MM.1S (cell line): ENCODE results near the gene DCST1.

Source experiments
- DNase-seq: peaks from one replicate; pipeline ENCODE4 v3.0.0-alpha.2; 2015
- H2AFZ ChIP-seq: fragments of 300-600 bp; sonication (generic); 2 replicates; pipeline ENCODE4 v1.6.0; 2016; ENCODE audit warnings: antibody characterized with exemption, low read length
- H3F3A ChIP-seq: fragments of 300-600 bp; sonication (generic); 2 replicates; pipeline ENCODE4 v1.6.1; 2016; ENCODE audit warnings: mild to moderate bottlenecking, antibody characterized with exemption, low read length, moderate library complexity, mixed read lengths; ENCODE audit not compliant: insufficient read depth
- H3K27ac ChIP-seq: fragments of 300-600 bp; sonication (generic); 2 replicates; pipeline ENCODE4 v1.5.1; 2016; ENCODE audit warnings: mild to moderate bottlenecking, low read length
- H3K27me3 ChIP-seq: fragments of 300-600 bp; sonication (generic); replicated peaks from 2 replicates; pipeline ENCODE4 v1.6.0; 2016; ENCODE audit warnings: low read length; ENCODE audit not compliant: insufficient read depth
- H3K36me3 ChIP-seq: fragments of 300-600 bp; sonication (generic); replicated peaks from 2 replicates; pipeline ENCODE4 v1.6.1; 2016; ENCODE audit warnings: mild to moderate bottlenecking, low read length, mixed read lengths; ENCODE audit not compliant: insufficient read depth
- H3K4me1 ChIP-seq: fragments of 300-600 bp; sonication (generic); 2 replicates; pipeline ENCODE4 v1.6.1; 2016; ENCODE audit warnings: low read length, mixed read lengths
- H3K4me2 ChIP-seq: fragments of 300-600 bp; sonication (generic); 2 replicates; pipeline ENCODE4 v1.6.0; 2016; ENCODE audit warnings: low read depth, low read length
- H3K4me3 ChIP-seq: fragments of 300-600 bp; sonication (generic); 2 replicates; pipeline ENCODE4 v1.5.1; 2016; ENCODE audit warnings: low read length, mixed read lengths
- H3K79me2 ChIP-seq: fragments of 300-600 bp; sonication (generic); 2 replicates; pipeline ENCODE4 v1.6.1; 2016; ENCODE audit warnings: mixed run types, low read length, mixed read lengths
- H3K9ac ChIP-seq: fragments of 300-600 bp; sonication (generic); 2 replicates; pipeline ENCODE4 v1.6.1; 2016; ENCODE audit warnings: low read length, mixed read lengths
- H3K9me2 ChIP-seq: fragments of 300-600 bp; sonication (generic); replicated peaks from 2 replicates; pipeline ENCODE4 v1.6.1; 2016; ENCODE audit warnings: mild to moderate bottlenecking, low read length, mixed read lengths; ENCODE audit not compliant: insufficient read depth
- H3K9me3 ChIP-seq: fragments of 300-600 bp; sonication (generic); replicated peaks from 2 replicates; pipeline ENCODE4 v1.6.1; 2016; ENCODE audit warnings: mild to moderate bottlenecking, low read length, mixed read lengths; ENCODE audit not compliant: insufficient read depth
- H4K20me1 ChIP-seq: fragments of 300-600 bp; sonication (generic); 2 replicates; pipeline ENCODE4 v1.6.1; 2016; ENCODE audit warnings: mild to moderate bottlenecking, low read length, moderate library complexity, mixed read lengths; ENCODE audit not compliant: insufficient read depth
- EZH2 ChIP-seq: fragments of 300-600 bp; sonication (generic); optimal IDR thresholded peaks from 2 replicates; pipeline ENCODE3; 2017; ENCODE audit warnings: low read depth, mild to moderate bottlenecking, antibody characterized with exemption, low read length, mixed read lengths
- EZH2phosphoT487 ChIP-seq: fragments of 300-600 bp; sonication (generic); IDR thresholded peaks from 2 replicates; pipeline ENCODE4 v1.6.1; 2018; ENCODE audit warnings: antibody characterized with exemption, low read length
- TF ChIP-seq, protein P1 (sequence below): fragments of 300-600 bp; sonication (generic); IDR thresholded peaks from 2 replicates; pipeline ENCODE4 v1.5.1; 2016; ENCODE audit warnings: antibody characterized with exemption, low read length, mixed read lengths

The DCST1 gene

DNA sequence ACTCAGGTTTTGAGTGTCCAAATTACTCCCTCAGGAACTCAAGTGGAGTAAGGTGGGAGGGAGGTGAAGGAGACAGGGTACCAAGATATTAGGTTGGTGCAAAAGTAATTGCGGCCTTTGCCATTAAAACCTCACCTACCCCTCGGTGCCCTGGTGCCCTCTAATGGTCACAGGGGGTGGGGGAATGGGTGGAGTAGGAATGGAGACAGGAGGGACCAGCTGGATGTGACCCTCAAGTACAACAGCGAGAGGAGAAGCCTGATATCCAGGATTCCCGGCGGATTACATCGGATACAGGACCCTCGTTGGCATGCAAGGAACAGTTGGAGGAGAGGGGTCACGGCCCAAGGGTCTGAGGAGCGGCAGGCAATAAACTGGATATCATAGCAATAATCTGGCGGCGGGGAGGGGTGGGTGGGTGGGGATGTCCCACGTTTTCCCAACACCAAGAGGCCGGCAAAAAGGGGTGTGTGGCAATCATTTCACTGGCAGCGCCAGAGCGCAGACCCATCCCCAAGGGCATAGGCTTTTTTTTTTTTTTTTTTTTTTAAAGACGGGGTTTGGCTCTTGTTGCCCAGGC, 35.3 kb upstream of the DCST1 start:
- Histone ChIP-seq H3K4me1 (peaks cover 9% of the 10 kb centered on the region; the same call in 1 of the 2 replicates), H3K79me2 (peaks cover 7% of the 10 kb centered on the region), H2AFZ (no peak overlapping the region), H3K4me3 (peak overlapping the region; percentile 77; the same call in 1 of the 2 replicates), H3K9ac (peak overlapping the region; percentile 73; the same call in 1 of the 2 replicates), H3K9me2 (no peaks in the 10 kb centered on the region), H3K4me2 (peak overlapping the region; percentile 97; the same call in 1 of the 2 replicates), H3K27me3 (no peaks in the 10 kb centered on the region), H4K20me1 (no peaks in the 10 kb centered on the region), H3K27ac (peak overlapping the region; percentile 95; the same call in 1 of the 2 replicates), H3K36me3 (no peaks in the 10 kb centered on the region), H3K9me3 (no peaks in the 10 kb centered on the region), H3F3A (peaks cover 60% of the 10 kb centered on the region)
- DNase-seq = no peak
- TF ChIP-seq, protein P1, sequence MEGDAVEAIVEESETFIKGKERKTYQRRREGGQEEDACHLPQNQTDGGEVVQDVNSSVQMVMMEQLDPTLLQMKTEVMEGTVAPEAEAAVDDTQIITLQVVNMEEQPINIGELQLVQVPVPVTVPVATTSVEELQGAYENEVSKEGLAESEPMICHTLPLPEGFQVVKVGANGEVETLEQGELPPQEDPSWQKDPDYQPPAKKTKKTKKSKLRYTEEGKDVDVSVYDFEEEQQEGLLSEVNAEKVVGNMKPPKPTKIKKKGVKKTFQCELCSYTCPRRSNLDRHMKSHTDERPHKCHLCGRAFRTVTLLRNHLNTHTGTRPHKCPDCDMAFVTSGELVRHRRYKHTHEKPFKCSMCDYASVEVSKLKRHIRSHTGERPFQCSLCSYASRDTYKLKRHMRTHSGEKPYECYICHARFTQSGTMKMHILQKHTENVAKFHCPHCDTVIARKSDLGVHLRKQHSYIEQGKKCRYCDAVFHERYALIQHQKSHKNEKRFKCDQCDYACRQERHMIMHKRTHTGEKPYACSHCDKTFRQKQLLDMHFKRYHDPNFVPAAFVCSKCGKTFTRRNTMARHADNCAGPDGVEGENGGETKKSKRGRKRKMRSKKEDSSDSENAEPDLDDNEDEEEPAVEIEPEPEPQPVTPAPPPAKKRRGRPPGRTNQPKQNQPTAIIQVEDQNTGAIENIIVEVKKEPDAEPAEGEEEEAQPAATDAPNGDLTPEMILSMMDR = peak; percentile 57
- TF ChIP-seq EZH2 (no peak), EZH2phosphoT487 (no peak)

DNA sequence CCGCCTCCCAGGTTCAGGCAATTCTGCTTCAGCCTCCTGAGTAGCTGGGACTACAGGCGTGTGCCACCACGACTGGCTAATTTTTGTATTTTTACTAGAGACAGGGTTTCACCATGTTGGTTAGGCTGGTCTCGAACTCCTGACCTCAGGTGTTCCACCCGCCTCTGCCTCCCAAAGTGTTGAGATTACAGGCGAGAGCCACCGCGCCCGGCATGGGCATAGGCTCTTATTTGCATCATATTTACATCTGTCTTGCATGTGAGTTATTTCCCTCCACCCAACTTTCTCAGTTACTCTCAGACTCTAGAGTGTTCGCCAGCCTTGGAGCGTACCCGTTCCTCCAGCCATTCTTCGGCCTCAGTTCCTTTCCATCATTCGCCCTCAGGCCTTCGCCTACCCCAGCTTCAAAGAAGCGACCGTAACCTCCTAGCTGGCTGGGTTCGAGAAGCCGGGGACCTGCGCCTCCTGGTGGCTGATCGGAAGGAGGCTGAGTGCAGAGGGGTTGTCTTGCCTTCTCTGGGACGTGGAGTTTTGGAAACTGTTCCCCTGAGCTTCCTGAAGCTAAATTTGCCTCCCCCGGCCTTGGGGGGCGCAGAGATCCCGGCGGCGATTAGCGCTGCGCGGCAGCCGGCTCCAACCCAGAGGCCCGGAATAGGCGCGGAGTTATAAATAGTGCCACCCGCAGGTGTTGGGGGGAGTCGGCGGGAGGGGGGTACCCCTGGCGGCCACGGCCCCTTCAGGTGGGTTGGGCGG, 34.6 kb upstream of the DCST1 start:
- Histone ChIP-seq H3K9me3 (no peaks in the 10 kb centered on the region), H3K36me3 (no peaks in the 10 kb centered on the region), H3K9ac (peak overlapping the region; percentile 73), H3F3A (peaks cover 59% of the 10 kb centered on the region), H3K4me2 (peak overlapping the region; percentile 97), H3K79me2 (peaks cover 14% of the 10 kb centered on the region), H3K9me2 (no peaks in the 10 kb centered on the region), H4K20me1 (no peaks in the 10 kb centered on the region), H3K27me3 (no peaks in the 10 kb centered on the region), H2AFZ (peak overlapping the region; percentile 43), H3K27ac (peak overlapping the region; percentile 95), H3K4me3 (peak overlapping the region; percentile 77), H3K4me1 (peaks cover 10% of the 10 kb centered on the region)
- peak; percentile 92 for DNase-seq
- TF ChIP-seq EZH2phosphoT487 (no peak), EZH2 (no peak)
- TF ChIP-seq, protein P1 = peak; percentile 99

DNA sequence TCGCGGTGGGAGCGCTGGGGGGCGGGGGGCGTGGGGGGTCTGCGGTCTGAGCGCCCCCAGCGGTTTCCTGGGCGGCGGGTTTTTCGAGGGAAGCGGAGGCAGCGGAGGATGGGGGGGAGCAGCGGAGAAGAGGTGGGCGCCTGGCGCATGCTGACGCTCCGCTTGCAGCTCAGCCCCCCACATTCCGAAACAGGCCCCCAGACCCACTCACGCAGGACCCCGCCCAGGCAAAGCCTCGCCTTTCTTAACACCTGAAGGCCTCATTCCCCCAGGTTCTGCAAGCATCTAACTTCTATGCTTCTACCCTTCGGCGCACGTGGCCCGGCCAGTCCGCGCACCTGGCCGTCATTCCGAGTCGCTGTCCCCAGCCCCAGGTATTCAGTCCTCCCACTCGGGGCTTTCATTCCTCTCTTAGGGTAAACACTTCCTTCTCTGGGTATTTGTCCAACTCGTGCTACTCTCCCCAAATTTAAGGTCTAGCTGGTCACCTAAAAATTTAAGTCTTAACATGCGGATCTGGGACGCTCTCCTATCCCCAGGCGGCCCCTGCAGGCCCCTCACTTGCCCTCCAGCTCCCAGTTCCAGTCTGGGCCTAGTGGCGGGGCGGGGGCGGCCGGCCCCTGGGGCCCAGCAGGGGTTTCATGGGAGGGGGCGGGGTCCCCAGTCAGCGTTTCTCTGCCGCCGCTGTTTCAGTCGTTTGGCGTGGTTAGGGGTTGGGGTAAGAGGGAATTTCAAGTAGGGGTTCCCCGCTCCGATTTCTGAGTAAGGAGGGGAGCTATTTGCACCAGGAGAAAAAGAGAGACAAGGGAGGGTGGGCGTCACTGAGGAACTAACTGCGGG, 33.8 kb upstream of the DCST1 start:
- peak overlapping the region; percentile 5 for H2AFZ ChIP-seq
- peak overlapping the region; percentile 95 for H3K27ac ChIP-seq

More for the DNA sequence above, 33.8 kb upstream of the DCST1 start:
- Histone ChIP-seq H3F3A (peaks cover 56% of the 10 kb centered on the region), H4K20me1 (no peaks in the 10 kb centered on the region), H3K79me2 (peaks cover 22% of the 10 kb centered on the region), H3K4me1 (peaks cover 11% of the 10 kb centered on the region), H3K9me3 (no peaks in the 10 kb centered on the region), H3K4me3 (peak overlapping the region; percentile 77), H3K27me3 (no peaks in the 10 kb centered on the region), H3K9ac (peak overlapping the region; percentile 73), H3K4me2 (peak overlapping the region; percentile 97), H3K36me3 (no peaks in the 10 kb centered on the region), H3K9me2 (no peaks in the 10 kb centered on the region)
- TF ChIP-seq, protein P1 = peak; percentile 10; the same call in 1 of the 2 replicates
- TF ChIP-seq EZH2phosphoT487 (no peak), EZH2 (no peak)
- DNase-seq = peak; percentile 91
